Gastrocnemius medialis (tissue), 4 donors: ENCODE data around the gene HOXA4.

ENCODE experiments used
- CTCF ChIP-seq, 5 experiments: fragments of 450-650 bp in 3 of 5; fragments of 200-600 bp in 2 of 5; sonication (generic) in 2 of 5; IDR thresholded peaks in 4 of 5; conservative IDR thresholded peaks in 1 of 5; 1 replicate in 4 of 5; 2 replicates in 1 of 5; pipeline ENCODE4 v1.5.1; 2016 to 2019; ENCODE audit warnings: antibody characterized with exemption in 5 of 5, mild to moderate bottlenecking in 3 of 5, moderate library complexity in 3 of 5
- POLR2A ChIP-seq, 2 donors: fragments of 450-650 bp; IDR thresholded peaks; one replicate each; pipeline ENCODE4 v1.6.1; 2017; ENCODE audit warnings: antibody characterized with exemption in 2 of 2, mild to moderate bottlenecking in 2 of 2, moderate library complexity in 2 of 2

DNA sequence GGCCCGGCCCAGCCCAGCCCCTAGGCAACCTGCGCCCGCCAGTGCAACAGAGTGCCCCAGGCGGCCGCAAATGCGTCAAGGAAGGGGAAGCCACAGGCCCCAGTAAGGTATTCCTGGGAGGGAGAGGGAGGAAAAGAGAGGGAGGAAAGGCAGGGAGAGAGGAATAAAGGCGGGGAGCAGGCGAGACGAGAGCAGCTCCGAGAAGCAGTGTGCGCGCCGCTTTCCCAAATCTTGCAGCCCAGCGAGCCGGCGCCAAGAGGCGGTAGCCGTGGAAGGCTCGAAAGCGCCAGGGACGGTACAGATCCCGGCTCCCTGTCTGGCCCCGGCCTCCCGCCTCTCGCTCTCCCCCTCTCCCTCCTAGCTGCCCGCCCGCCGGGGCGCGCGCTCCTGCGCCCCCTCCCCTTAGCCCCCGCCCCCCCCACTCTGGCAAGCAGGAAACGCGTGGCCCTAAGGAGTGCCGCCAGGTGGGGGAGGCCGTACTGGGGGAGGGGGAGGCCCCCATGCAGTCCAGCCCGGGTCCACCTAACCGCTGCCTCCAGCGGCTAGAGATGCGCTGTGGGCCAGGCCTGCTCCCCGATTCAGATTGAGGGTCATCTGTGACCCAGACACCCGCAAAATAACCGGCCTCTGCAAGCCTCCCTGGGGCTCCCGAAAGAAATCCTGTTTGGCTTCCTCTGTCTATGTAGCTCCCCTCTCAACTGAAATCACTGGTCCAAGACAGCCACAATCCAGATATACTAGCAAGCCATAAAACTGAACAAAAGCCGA, 39.3 kb upstream of the HOXA4 start:
- TF ChIP-seq CTCF (IDR thresholded peaks at IDR 0.05 in 4 of 5, conservative IDR thresholded peaks at IDR 0.05 in 1 of 5) (no peak), POLR2A (IDR thresholded peaks at IDR 0.05) (no peak)
